ENCODE measurements around the gene CCDC33.

- no peak for TF ChIP-seq CTCF (IDR thresholded peaks at IDR 0.05)
- TF ChIP-seq POLR2A (IDR thresholded peaks at IDR 0.05), result no peak
- TF ChIP-seq POLR2AphosphoS5 (IDR thresholded peaks at IDR 0.05), result no peak
These were observed 97.5 kb downstream of the CCDC33 start for GRCh38 chr15:74333662-74334061.
